WTC11 (cell line): ENCODE results near the gene CHKA. TPM values are rescaled to one million over a fixed set of nuclear protein-coding genes. Genes with fewer than 3 reads are reported as not detected.

Experiments
- ATAC-seq: fragments of 200-7000 bp; cut with Tn5 transposase; 2 replicates; pipeline ENCODE4 v1.10.0; 2021; ENCODE audit warnings: mild to moderate bottlenecking, moderate library complexity
- CTCF ChIA-PET: fragments of 300-600 bp; sonication (Branson Sonifier 250); formaldehyde crosslinking; loops from one replicate; lab custom pipeline; 2021; ENCODE audit warnings: antibody characterized with exemption; lab: Charles Lee
- POLR2A ChIA-PET: fragments of 350-600 bp; sonication (Branson Sonifier 250); formaldehyde crosslinking; loops from one replicate; lab custom pipeline; 2021; ENCODE audit warnings: antibody characterized with exemption; lab: Charles Lee
- DNase-seq: peaks from one replicate; pipeline ENCODE4 v3.0.0; 2021; ENCODE audit warnings: low spot score
- H3K27ac Mint-ChIP-seq: 2 replicates; pipeline ENCODE4 v1.8.0; 2021; ENCODE audit warnings: mixed read lengths
- H3K27me3 Mint-ChIP-seq: 2 replicates; pipeline ENCODE4 v1.8.0; 2021; ENCODE audit warnings: low read depth, mild to moderate bottlenecking, moderate library complexity, mixed read lengths
- H3K36me3 Mint-ChIP-seq: 2 replicates; pipeline ENCODE4 v1.8.0; 2021; ENCODE audit warnings: mixed read lengths
- H3K4me1 Mint-ChIP-seq: 2 replicates; pipeline ENCODE4 v1.8.0; 2022; ENCODE audit warnings: mixed read lengths
- H3K4me3 Mint-ChIP-seq: 2 replicates; pipeline ENCODE4 v1.8.0; 2021; ENCODE audit warnings: mild to moderate bottlenecking, moderate library complexity, mixed read lengths
- H3K9me3 Mint-ChIP-seq: 2 replicates; pipeline ENCODE4 v1.8.0; 2021; ENCODE audit warnings: mixed read lengths
- ARID4B ChIP-seq: sonication (generic); formaldehyde crosslinking; IDR thresholded peaks from 2 replicates; pipeline ENCODE4 v1.8.0; 2023; ENCODE audit warnings: missing genetic modification reagents, mild to moderate bottlenecking, borderline replicate concordance
- ATF1 ChIP-seq: sonication (generic); formaldehyde crosslinking; IDR thresholded peaks from 2 replicates; pipeline ENCODE4 v1.8.1; 2023; ENCODE audit warnings: mild to moderate bottlenecking, moderate library complexity, missing genetic modification reagents
- CDX4 ChIP-seq: fragments of 250-450 bp; sonication (Bioruptor Pico); IDR thresholded peaks from 2 replicates; pipeline ENCODE4 v1.9.0; 2021; ENCODE audit warnings: moderate library complexity, mild to moderate bottlenecking, inconsistent platforms, borderline replicate concordance
- E2F5 ChIP-seq: sonication (generic); formaldehyde crosslinking; IDR thresholded peaks from 2 replicates; pipeline ENCODE4 v1.8.1; 2022; ENCODE audit warnings: mild to moderate bottlenecking, moderate library complexity, missing genetic modification reagents
- HMGA2 ChIP-seq: fragments of 250-450 bp; sonication (Bioruptor Pico); IDR thresholded peaks from 2 replicates; pipeline ENCODE4 v1.4.0; 2021; ENCODE audit warnings: mild to moderate bottlenecking, moderate library complexity
- IRF2 ChIP-seq: sonication (generic); formaldehyde crosslinking; IDR thresholded peaks from 2 replicates; pipeline ENCODE4 v1.8.0; 2022; ENCODE audit warnings: low read depth, missing genetic modification reagents, borderline replicate concordance
- MLX ChIP-seq: sonication (generic); formaldehyde crosslinking; IDR thresholded peaks from 2 replicates; pipeline ENCODE4 v1.8.1; 2023; ENCODE audit warnings: mild to moderate bottlenecking, missing genetic modification reagents, moderate library complexity
- NFATC4 ChIP-seq: fragments of 250-450 bp; sonication (Bioruptor Pico); IDR thresholded peaks from 2 replicates; pipeline ENCODE4 v1.9.0; 2021; ENCODE audit warnings: mild to moderate bottlenecking
- NFYB ChIP-seq: sonication (generic); formaldehyde crosslinking; conservative IDR thresholded peaks from 2 replicates; pipeline ENCODE4 v1.8.0; 2022; ENCODE audit warnings: low read depth, missing genetic modification reagents
- PRDM15 ChIP-seq: sonication (generic); formaldehyde crosslinking; IDR thresholded peaks from 2 replicates; pipeline ENCODE4 v1.8.0; 2022; ENCODE audit warnings: missing genetic modification reagents
- PREB ChIP-seq: sonication (generic); formaldehyde crosslinking; IDR thresholded peaks from 2 replicates; pipeline ENCODE4 v1.8.1; 2022; ENCODE audit warnings: mild to moderate bottlenecking, missing genetic modification reagents, moderate library complexity, borderline replicate concordance
- RELA ChIP-seq: sonication (generic); formaldehyde crosslinking; IDR thresholded peaks from 2 replicates; pipeline ENCODE4 v1.8.1; 2022; ENCODE audit warnings: missing genetic modification reagents, mild to moderate bottlenecking, borderline replicate concordance
- TCF7 ChIP-seq: sonication (generic); formaldehyde crosslinking; IDR thresholded peaks from 2 replicates; pipeline ENCODE4 v1.8.0; 2022; ENCODE audit warnings: mild to moderate bottlenecking, low read depth, missing genetic modification reagents, moderate library complexity
- TEAD1 ChIP-seq: sonication (generic); formaldehyde crosslinking; IDR thresholded peaks from 2 replicates; pipeline ENCODE4 v1.8.0; 2022; ENCODE audit warnings: mild to moderate bottlenecking, missing genetic modification reagents
- USF1 ChIP-seq: sonication (generic); formaldehyde crosslinking; IDR thresholded peaks from 2 replicates; pipeline ENCODE4 v1.8.0; 2022; ENCODE audit warnings: mild to moderate bottlenecking, missing genetic modification reagents
- ZBTB21 ChIP-seq: sonication (generic); formaldehyde crosslinking; IDR thresholded peaks from 2 replicates; pipeline ENCODE4 v1.8.1; 2023; ENCODE audit warnings: mild to moderate bottlenecking, missing genetic modification reagents, borderline replicate concordance
- ZNF263 ChIP-seq: sonication (generic); formaldehyde crosslinking; IDR thresholded peaks from 2 replicates; pipeline ENCODE4 v1.8.1; 2022; ENCODE audit warnings: low read depth, mild to moderate bottlenecking, moderate library complexity, missing genetic modification reagents
- ZNF317 ChIP-seq: sonication (generic); formaldehyde crosslinking; IDR thresholded peaks from 2 replicates; pipeline ENCODE4 v1.8.1; 2023; ENCODE audit warnings: low read depth, mild to moderate bottlenecking, moderate library complexity, missing genetic modification reagents, borderline replicate concordance
- ZSCAN18 ChIP-seq: fragments of 250-450 bp; sonication (Bioruptor Pico); IDR thresholded peaks from 2 replicates; pipeline ENCODE4 v2.1.2; 2022; ENCODE audit warnings: mild to moderate bottlenecking, moderate library complexity
- total RNA-seq: library from RNA; stranded (reverse); gene quantifications from 3 replicates; pipeline ENCODE4 v1.2.3, GENCODE V29; 2021

The CHKA gene
- total RNA-seq, 1 experiment from 2014 or later, result 76.1 TPM

GRCh38 chr11:68135161-68135560 lies 14.0 kb upstream of the CHKA start:
- H3K27me3 Mint-ChIP-seq, result peaks cover 11% of the 10 kb centered on the region
- no peak overlapping the region for H3K4me3 Mint-ChIP-seq
- 0 out of 2 replicates have a peak, but pooled peaks cover 4% of the 10 kb centered on the region for H3K4me1 Mint-ChIP-seq
- no peak overlapping the region for H3K27ac Mint-ChIP-seq
- CTCF ChIA-PET, result no interaction called here
- peaks cover 47% of the 10 kb centered on the region for H3K36me3 Mint-ChIP-seq
- POLR2A ChIA-PET, result no interaction called here
- TF ChIP-seq ZBTB21 (CRISPR knock-in tag) (no peak), CDX4 (no peak), MLX (no peak), ATF1 (no peak), NFATC4 (CRISPR knock-in tag) (no peak), ARID4B (no peak), NFYB (CRISPR knock-in tag) (no peak), USF1 (CRISPR knock-in tag) (no peak), ZSCAN18 (no peak), PRDM15 (CRISPR knock-in tag) (no peak), ZNF263 (CRISPR knock-in tag) (no peak)
- TF ChIP-seq, all 79 proteins: peak for 0
- no peak for DNase-seq
- ATAC-seq, result no peak
- H3K9me3 Mint-ChIP-seq, result peaks cover 48% of the 10 kb centered on the region

GRCh38 chr11:68133761-68134160 lies 12.6 kb upstream of the CHKA start:
- peaks cover 57% of the 10 kb centered on the region for H3K9me3 Mint-ChIP-seq
- ATAC-seq, result no peak
- TF ChIP-seq TEAD1 (CRISPR knock-in tag) (no peak), IRF2 (CRISPR knock-in tag) (no peak), RELA (CRISPR knock-in tag) (no peak), HMGA2 (CRISPR knock-in tag) (no peak), MLX (no peak), PREB (CRISPR knock-in tag) (no peak), E2F5 (CRISPR knock-in tag) (no peak), TCF7 (CRISPR knock-in tag) (no peak), ZNF317 (CRISPR knock-in tag) (no peak)

More at GRCh38 chr11:68133761-68134160, 12.6 kb upstream of the CHKA start:
- H3K4me3 Mint-ChIP-seq, result no peak overlapping the region
- H3K36me3 Mint-ChIP-seq, result peaks cover 52% of the 10 kb centered on the region
- CTCF ChIA-PET, result interaction anchor here (0.6 kb wide), 1 partner anchor 14 kb away, joined by 3 read pairs; no protein-coding TSS in a partner anchor
- no peak overlapping the region for H3K27ac Mint-ChIP-seq
- peaks cover 16% of the 10 kb centered on the region for H3K4me1 Mint-ChIP-seq
- POLR2A ChIA-PET, result no interaction called here
- peaks cover 14% of the 10 kb centered on the region for H3K27me3 Mint-ChIP-seq
- DNase-seq, result no peak
